HepG2 (cell line): Measurements from ENCODE around the gene UBALD1. TPM values are rescaled to one million over a fixed set of nuclear protein-coding genes. Genes with fewer than 3 reads are reported as not detected.

Source experiments
- HINFP ChIP-seq: sonication (generic); formaldehyde crosslinking; IDR thresholded peaks from 2 replicates; pipeline ENCODE4 v1.4.0; 2020; ENCODE audit warnings: low read depth, mild to moderate bottlenecking, missing genetic modification reagents
- HMGXB3 ChIP-seq: sonication (generic); formaldehyde crosslinking; IDR thresholded peaks from 2 replicates; pipeline ENCODE4 v1.4.0; 2020; ENCODE audit warnings: missing genetic modification reagents, borderline replicate concordance
- SRF ChIP-seq: IDR thresholded peaks from 2 replicates; pipeline ENCODE4 v1.6.1; 2011; ENCODE audit warnings: mild to moderate bottlenecking, low read depth, low read length, moderate library complexity
- ZEB1 ChIP-seq: IDR thresholded peaks from 2 replicates; pipeline ENCODE4 v1.6.1; 2012; ENCODE audit warnings: mild to moderate bottlenecking, low read depth, inconsistent platforms; ENCODE audit not compliant: insufficient replicate concordance
- ZNF382 ChIP-seq: sonication (generic); formaldehyde crosslinking; IDR thresholded peaks from 2 replicates; pipeline ENCODE4 v1.5.0; 2020; ENCODE audit warnings: missing genetic modification reagents, mild to moderate bottlenecking, borderline replicate concordance
- ZNF407 ChIP-seq: sonication (generic); formaldehyde crosslinking; IDR thresholded peaks from one replicate; pipeline ENCODE4 v1.5.1; 2020; ENCODE audit warnings: mild to moderate bottlenecking, missing genetic modification reagents; ENCODE audit errors: not compliant biosample characterization
- ZNF577 ChIP-seq: sonication (generic); formaldehyde crosslinking; IDR thresholded peaks from 2 replicates; pipeline ENCODE4 v1.4.0; 2020; ENCODE audit warnings: mild to moderate bottlenecking, low read depth, missing genetic modification reagents, borderline replicate concordance
- ZNF687 ChIP-seq: sonication (generic); formaldehyde crosslinking; IDR thresholded peaks from 2 replicates; pipeline ENCODE4 v1.5.1; 2020; ENCODE audit warnings: mild to moderate bottlenecking, missing genetic modification reagents, moderate library complexity
- polyA plus RNA-seq, 8 experiments: library from polyadenylated mRNA; depleted of rRNA in 3 of 8; stranded (reverse) in 7 of 8; unstranded in 1 of 8; fragments of >200 nt; fragmentation: Illumina TruSeq in 4 of 8; extraction: Trizol in 4 of 8; gene quantifications; 2 replicates each; pipeline versions ENCODE4 v1.2.1 to v1.2.3, GENCODE V29; 2011 to 2016; ENCODE audit warnings: low read depth in 4 of 8, missing spikeins in 1 of 8, mixed read lengths in 1 of 8; ENCODE audit not compliant: insufficient read depth in 1 of 8
- total RNA-seq, 5 experiments: library from RNA; depleted of rRNA; stranded (reverse); fragments of >200 nt; fragmentation: Illumina TruSeq; extraction: Trizol; gene quantifications; 2 replicates each; pipeline ENCODE4 v1.2.3, GENCODE V29; 2016; ENCODE audit warnings: low read depth in 1 of 5

UBALD1 gene
- total and polyA plus RNA-seq, 2 of the 13 experiments (the other 11 are each of a cell fraction or from before 2014, with no cell fraction given): 6.8 to 12.3 TPM

GRCh38 chr16:4616047-4616811 lies 1.5 kb upstream of the UBALD1 start (continued):
- TF ChIP-seq ZNF687 (CRISPR knock-in tag) (peak; percentile 88), HINFP (no peak), ZNF382 (CRISPR knock-in tag) (no peak), ZNF577 (no peak), HMGXB3 (CRISPR knock-in tag) (peak; percentile 54; the same call in 1 of the 2 replicates), ZNF407 (CRISPR knock-in tag) (no peak), ZEB1 (no peak), SRF (peak; percentile 99)
